ENCODE measurements around the gene PINK1.
A peak's percentile ranks its signal among the peaks of the same experiment; 100 is the strongest.

Gene PINK1

GRCh38 chr1:20610970-20611369 is 22.3 kb upstream of the PINK1 start:
- DNase-seq (ENCODE audit: low spot score): no peak

- DNase-seq (ENCODE audit: low spot score): no peak
Measured at GRCh38 chr1:20611652-20612051, 21.6 kb upstream of the PINK1 start.

GRCh38 chr1:20612221-20612746 is 21.0 kb upstream of the PINK1 start:
- no peak for DNase-seq (ENCODE audit: low spot score)

- DNase-seq (ENCODE audit: low spot score): no peak
Measured at GRCh38 chr1:20614131-20614579, 19.1 kb upstream of the PINK1 start.

GRCh38 chr1:20615946-20616846 is 17.1 kb upstream of the PINK1 start:
- DNase-seq (ENCODE audit: low spot score): no peak

GRCh38 chr1:20616847-20617487 is 16.3 kb upstream of the PINK1 start:
- no peak for DNase-seq (ENCODE audit: low spot score)

GRCh38 chr1:20618550-20618949 is 14.7 kb upstream of the PINK1 start:
- no peak for DNase-seq (ENCODE audit: low spot score)

GRCh38 chr1:20619999-20620398 is 13.3 kb upstream of the PINK1 start:
- DNase-seq (ENCODE audit: low spot score): no peak

- no peak for DNase-seq (ENCODE audit: low spot score)
Measured at GRCh38 chr1:20621012-20621411, 12.2 kb upstream of the PINK1 start.

GRCh38 chr1:20624709-20625108 is 8.5 kb upstream of the PINK1 start:
- DNase-seq (ENCODE audit: low spot score): no peak

GRCh38 chr1:20625176-20626097 is 7.8 kb upstream of the PINK1 start:
- no peak for DNase-seq (ENCODE audit: low spot score)

- no peak for DNase-seq (ENCODE audit: low spot score)
Measured at GRCh38 chr1:20626098-20626427, 7.2 kb upstream of the PINK1 start.

- DNase-seq (ENCODE audit: low spot score): no peak
Measured at GRCh38 chr1:20626524-20626923, 6.7 kb upstream of the PINK1 start.

GRCh38 chr1:20630729-20631128 is 2.5 kb upstream of the PINK1 start:
- no peak for DNase-seq (ENCODE audit: low spot score)

GRCh38 chr1:20632386-20632785 is 872 bp upstream of the PINK1 start:
- DNase-seq (ENCODE audit: low spot score): no peak

- DNase-seq (ENCODE audit: low spot score): no peak
Measured at GRCh38 chr1:20634065-20634593, 871 bp downstream of the PINK1 start.

GRCh38 chr1:20634594-20635084 is 1.4 kb downstream of the PINK1 start:
- DNase-seq (ENCODE audit: low spot score): peak; percentile 40

GRCh38 chr1:20636785-20637347 is 3.6 kb downstream of the PINK1 start:
- DNase-seq (ENCODE audit: low spot score): no peak

- peak; percentile 73 for DNase-seq (ENCODE audit: low spot score)
Measured at GRCh38 chr1:20640183-20640597, 6.9 kb downstream of the PINK1 start.

GRCh38 chr1:20641975-20642374 is 8.7 kb downstream of the PINK1 start:
- no peak for DNase-seq (ENCODE audit: low spot score)

GRCh38 chr1:20643080-20643479 is 9.8 kb downstream of the PINK1 start:
- DNase-seq (ENCODE audit: low spot score): no peak

All from AG08395 (cell line).